HG03378 (cell line): ENCODE results near the gene TPK1.
A peak's percentile ranks its signal among the peaks of the same experiment; 100 is the strongest.
"Not testable (repeated sequence)": the region's sequence is repeated elsewhere in the genome, so short reads cannot be mapped to it uniquely, and the experiment has no call there.

ENCODE experiments used
- ATAC-seq: cut with Tn5 transposase; IDR thresholded peaks from one replicate; pipeline ENCODE4 v1.9.1; 2021; ENCODE audit warnings: mild to moderate bottlenecking, moderate library complexity; ENCODE audit not compliant: unreplicated experiment

Gene TPK1

GRCh38 chr7:144780071-144780608 lies 55.7 kb downstream of the TPK1 start:
- no peak for ATAC-seq

- not testable (repeated sequence) for ATAC-seq
Observed at GRCh38 chr7:144777889-144778288, 58.0 kb downstream of the TPK1 start.

GRCh38 chr7:144777005-144777839 lies 58.6 kb downstream of the TPK1 start:
- no peak for ATAC-seq

GRCh38 chr7:144776447-144776846 lies 59.4 kb downstream of the TPK1 start:
- no peak for ATAC-seq

- no peak for ATAC-seq
Observed at GRCh38 chr7:144775749-144776148, 60.1 kb downstream of the TPK1 start.

GRCh38 chr7:144771927-144772326 lies 63.9 kb downstream of the TPK1 start:
- ATAC-seq: no peak

- no peak for ATAC-seq
Observed at GRCh38 chr7:144771174-144771573, 64.7 kb downstream of the TPK1 start.

- no peak for ATAC-seq
Observed at GRCh38 chr7:144769352-144769751, 66.5 kb downstream of the TPK1 start.

GRCh38 chr7:144768633-144769032 lies 67.2 kb downstream of the TPK1 start:
- no peak for ATAC-seq

GRCh38 chr7:144763291-144763690 lies 72.6 kb downstream of the TPK1 start:
- ATAC-seq: no peak

GRCh38 chr7:144762853-144763252 lies 73.0 kb downstream of the TPK1 start:
- ATAC-seq: no peak

- ATAC-seq: no peak
Observed at GRCh38 chr7:144761493-144761892, 74.4 kb downstream of the TPK1 start.

GRCh38 chr7:144759653-144760052 lies 76.2 kb downstream of the TPK1 start:
- ATAC-seq: no peak

GRCh38 chr7:144747936-144748335 lies 87.9 kb downstream of the TPK1 start:
- no peak for ATAC-seq

GRCh38 chr7:144738708-144739314 lies 97.0 kb downstream of the TPK1 start:
- ATAC-seq: peak; percentile 93

- no peak for ATAC-seq
Observed at GRCh38 chr7:144738146-144738545, 97.7 kb downstream of the TPK1 start.

- no peak for ATAC-seq
Observed at GRCh38 chr7:144736880-144737493, 98.9 kb downstream of the TPK1 start.

GRCh38 chr7:144735505-144736276 lies 100.2 kb downstream of the TPK1 start:
- no peak for ATAC-seq

- no peak for ATAC-seq
Observed at GRCh38 chr7:144731661-144732351, 104.0 kb downstream of the TPK1 start.

GRCh38 chr7:144730224-144730623 lies 105.6 kb downstream of the TPK1 start:
- no peak for ATAC-seq
